Subcutaneous adipose tissue (tissue), 4 donors: ENCODE measurements around the gene TMEM170B. TPM values are rescaled to one million over a fixed set of nuclear protein-coding genes. Genes with fewer than 3 reads are reported as not detected.

ENCODE experiments used
- CTCF ChIP-seq: fragments of 450-650 bp; IDR thresholded peaks from one replicate; pipeline ENCODE4 v1.5.1; 2016; ENCODE audit warnings: low read depth, mild to moderate bottlenecking, control low read depth, antibody characterized with exemption, moderate library complexity
- small RNA-seq: library from RNA; depleted of rRNA; stranded (forward); fragments of <200 nt; gene quantifications from one replicate; pipeline ENCODE3, GENCODE V24; 2016
- total RNA-seq, 4 donors: library from RNA; depleted of rRNA; stranded (reverse); fragments of >200 nt; gene quantifications; one replicate each; pipeline ENCODE4 v1.1.0, GENCODE V29; 2016

The TMEM170B gene
- total RNA-seq, 4 donors from 2014 or later = 19.2 to 24.0 (median 23.1) TPM

- no peak for TF ChIP-seq CTCF
Observed at GRCh38 chr6:11632231-11632630, 94.7 kb downstream of the TMEM170B start.

GRCh38 chr6:11632795-11633511, 95.4 kb downstream of the TMEM170B start:
- no peak for TF ChIP-seq CTCF

Small RNA genes lying within 50 kb of the gene (small RNA-seq; reads per million reads assigned to genes)
- not detected for gene RNU1-64P

Other genes with a start within 250 kb of the TMEM170B start
- under 1 TPM; 0.38 to 0.68 (median 0.55) TPM for gene ADTRP, start 241.1 kb downstream of the TMEM170B start, total RNA-seq